ENCODE data around the gene MED8. TPM values are rescaled to one million over a fixed set of nuclear protein-coding genes. Genes with fewer than 3 reads are reported as not detected.

MED8 gene
- total and polyA plus RNA-seq, 2 experiments from 2014 or later, result 16.6 to 25.7 TPM

- Histone ChIP-seq H3K79me2 (replicated peaks; ENCODE audit: insufficient read depth) (no peaks in the 10 kb centered on the region), H3K4me3 (no peak overlapping the region), H4K20me1 (replicated peaks; ENCODE audit: insufficient read depth) (no peaks in the 10 kb centered on the region), H2AFZ (no peak overlapping the region), H3K27ac (ENCODE audit: low read depth) (no peak overlapping the region), H3K27me3 (ENCODE audit: insufficient read depth) (no peaks in the 10 kb centered on the region), H3K4me2 (no peak overlapping the region), H3F3A (replicated peaks; ENCODE audit: low read depth) (no peaks in the 10 kb centered on the region), H3K9me2 (ENCODE audit: insufficient read depth) (no peaks in the 10 kb centered on the region), H3K36me3 (ENCODE audit: insufficient read depth) (no peaks in the 10 kb centered on the region), H3K4me1 (ENCODE audit: insufficient read depth) (peaks cover 5% of the 10 kb centered on the region; the same call in 1 of the 2 replicates)
- Mint-ChIP-seq H3K4me3 (no peak overlapping the region), H3K36me3 (ENCODE audit: low read depth) (peaks cover 26% of the 10 kb centered on the region), H3K4me1 (peaks cover 10% of the 10 kb centered on the region; the same call in 2 of the 3 replicates), H3K27ac (no peak overlapping the region), H3K27me3 (ENCODE audit: insufficient read depth, low read depth, poor library complexity) (no peaks in the 10 kb centered on the region), H3K9me3 (no peaks in the 10 kb centered on the region)
- DNase-seq (ENCODE audit: low spot score) (peak; percentile 63), ATAC-seq (peak; percentile 99)
- TF ChIP-seq ZNF331 (CRISPR knock-in tag; IDR thresholded peaks at IDR 0.05; ENCODE audit: low read depth) (no peak), STAT1 (IDR thresholded peaks at IDR 0.05; ENCODE audit: unreplicated experiment) (no peak), CTCF (conservative IDR thresholded peaks at IDR 0.05; ENCODE audit: low read depth in 2 of 2) (peak in 1 of 2 experiments; percentile 72; a peak in 3 of 4 replicates), ZNF114 (CRISPR knock-in tag; IDR thresholded peaks at IDR 0.05) (no peak), ZNF462 (CRISPR knock-in tag; IDR thresholded peaks at IDR 0.05) (no peak), NANOG (IDR thresholded peaks at IDR 0.05; ENCODE audit: borderline replicate concordance) (no peak), CREB1 (CRISPR knock-in tag; IDR thresholded peaks at IDR 0.05; ENCODE audit: low read depth) (no peak)
These were observed 32.6 kb upstream of the MED8 start for GRCh38 chr1:43421976-43422750.

All from GM23338 (cell line).